DND-41 (cell line): ENCODE results near the gene MVB12B.

Experiments used
- ATAC-seq: fragments of 200-7000 bp; cut with Tn5 transposase; 3 replicates; pipeline ENCODE4 v1.9.1; 2021; ENCODE audit warnings: low read depth; ENCODE audit not compliant: insufficient read depth
- DNase-seq: peaks from one replicate; pipeline ENCODE4 v3.0.0-alpha.2; 2020
- H2AFZ ChIP-seq: 2 replicates; pipeline ENCODE4 v1.6.0; 2012; ENCODE audit warnings: low read depth, low read length
- H3K27ac ChIP-seq: 2 replicates; pipeline ENCODE4 v1.5.1; 2012; ENCODE audit warnings: low read length, inconsistent platforms
- H3K27me3 ChIP-seq: fragments of 200-600 bp; sonication (generic); 2 replicates; pipeline ENCODE4 v1.6.0; 2012; ENCODE audit warnings: low read length, mild to moderate bottlenecking, inconsistent platforms; ENCODE audit not compliant: insufficient read depth, poor library complexity
- H3K36me3 ChIP-seq: 2 replicates; pipeline ENCODE4 v1.5.1; 2012; ENCODE audit warnings: low read length, inconsistent platforms; ENCODE audit not compliant: insufficient read depth
- H3K4me1 ChIP-seq: 2 replicates; pipeline ENCODE4 v1.5.1; 2012; ENCODE audit warnings: mild to moderate bottlenecking, low read length; ENCODE audit not compliant: insufficient read depth
- H3K4me2 ChIP-seq: 2 replicates; pipeline ENCODE4 v1.6.0; 2012; ENCODE audit warnings: mild to moderate bottlenecking, moderate library complexity, low read length, inconsistent platforms; ENCODE audit not compliant: insufficient read depth
- H3K4me3 ChIP-seq, 2 experiments: fragments of 200-600 bp in 1 of 2; shearing (Covaris generic) in 1 of 2; 2 replicates each; pipeline ENCODE4 v1.5.1; 2012 to 2016; ENCODE audit warnings: inconsistent platforms in 2 of 2, low read length in 2 of 2, mild to moderate bottlenecking in 2 of 2, low read depth in 1 of 2, moderate library complexity in 1 of 2
- H3K79me2 ChIP-seq: 2 replicates; pipeline ENCODE4 v1.6.0; 2012; ENCODE audit warnings: low read length, inconsistent platforms; ENCODE audit not compliant: insufficient read depth
- H3K9ac ChIP-seq: 2 replicates; pipeline ENCODE4 v1.6.0; 2012; ENCODE audit warnings: low read depth, mild to moderate bottlenecking, inconsistent platforms, low read length, moderate library complexity
- H3K9me3 ChIP-seq: 2 replicates; pipeline ENCODE4 v1.5.1; 2012; ENCODE audit warnings: low read length, moderate library complexity, mild to moderate bottlenecking, inconsistent platforms; ENCODE audit not compliant: insufficient read depth, severe bottlenecking
- H4K20me1 ChIP-seq: 2 replicates; pipeline ENCODE4 v1.6.0; 2012; ENCODE audit warnings: low read length; ENCODE audit not compliant: insufficient read depth
- EZH2 ChIP-seq: IDR thresholded peaks from 3 replicates; pipeline ENCODE4 v1.6.1; 2012; ENCODE audit warnings: borderline replicate concordance, low read depth, mild to moderate bottlenecking, moderate library complexity, low read length, inconsistent platforms; ENCODE audit not compliant: severe bottlenecking
- TF ChIP-seq, protein P1 (sequence below): IDR thresholded peaks from 2 replicates; pipeline ENCODE4 v1.5.1; 2012; ENCODE audit warnings: borderline replicate concordance, low read length, moderate library complexity, mild to moderate bottlenecking; ENCODE audit not compliant: poor library complexity, severe bottlenecking; ENCODE audit errors: extremely low read depth

The MVB12B gene

DNA sequence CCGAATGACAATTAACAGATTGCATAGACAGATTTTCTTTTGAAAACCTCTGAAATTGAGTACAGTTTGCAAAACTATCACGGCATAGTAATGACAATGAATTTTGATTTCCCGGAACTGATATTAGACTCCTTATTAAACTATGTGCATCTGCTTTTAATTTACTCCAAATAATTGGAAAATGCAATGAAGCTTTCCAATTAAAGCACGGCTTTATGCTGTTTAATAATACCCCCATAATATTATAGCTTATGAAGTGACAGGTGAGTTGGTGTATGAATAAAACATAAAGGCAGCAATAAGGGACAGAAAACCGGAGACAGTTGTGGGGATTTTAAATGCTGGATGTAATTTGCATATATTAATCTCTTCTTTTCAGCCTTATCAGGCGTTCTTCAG is 110.6 kb downstream of the MVB12B start:
- H3K9ac ChIP-seq, result no peak overlapping the region
- no peak for DNase-seq
- H3K4me1 ChIP-seq, result no peaks in the 10 kb centered on the region
- no peak overlapping the region for H3K27ac ChIP-seq
- no peaks in the 10 kb centered on the region for H4K20me1 ChIP-seq
- no peak for ATAC-seq
- H3K9me3 ChIP-seq, result no peaks in the 10 kb centered on the region
- H3K27me3 ChIP-seq, result no peaks in the 10 kb centered on the region
- H3K36me3 ChIP-seq, result no peaks in the 10 kb centered on the region
- no peak overlapping the region for H2AFZ ChIP-seq
- H3K79me2 ChIP-seq, result no peaks in the 10 kb centered on the region
- no peak for TF ChIP-seq EZH2
- TF ChIP-seq, protein P1, sequence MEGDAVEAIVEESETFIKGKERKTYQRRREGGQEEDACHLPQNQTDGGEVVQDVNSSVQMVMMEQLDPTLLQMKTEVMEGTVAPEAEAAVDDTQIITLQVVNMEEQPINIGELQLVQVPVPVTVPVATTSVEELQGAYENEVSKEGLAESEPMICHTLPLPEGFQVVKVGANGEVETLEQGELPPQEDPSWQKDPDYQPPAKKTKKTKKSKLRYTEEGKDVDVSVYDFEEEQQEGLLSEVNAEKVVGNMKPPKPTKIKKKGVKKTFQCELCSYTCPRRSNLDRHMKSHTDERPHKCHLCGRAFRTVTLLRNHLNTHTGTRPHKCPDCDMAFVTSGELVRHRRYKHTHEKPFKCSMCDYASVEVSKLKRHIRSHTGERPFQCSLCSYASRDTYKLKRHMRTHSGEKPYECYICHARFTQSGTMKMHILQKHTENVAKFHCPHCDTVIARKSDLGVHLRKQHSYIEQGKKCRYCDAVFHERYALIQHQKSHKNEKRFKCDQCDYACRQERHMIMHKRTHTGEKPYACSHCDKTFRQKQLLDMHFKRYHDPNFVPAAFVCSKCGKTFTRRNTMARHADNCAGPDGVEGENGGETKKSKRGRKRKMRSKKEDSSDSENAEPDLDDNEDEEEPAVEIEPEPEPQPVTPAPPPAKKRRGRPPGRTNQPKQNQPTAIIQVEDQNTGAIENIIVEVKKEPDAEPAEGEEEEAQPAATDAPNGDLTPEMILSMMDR, result no peak
- no peak overlapping the region for H3K4me2 ChIP-seq
- no peak overlapping the region for H3K4me3 ChIP-seq

DNA sequence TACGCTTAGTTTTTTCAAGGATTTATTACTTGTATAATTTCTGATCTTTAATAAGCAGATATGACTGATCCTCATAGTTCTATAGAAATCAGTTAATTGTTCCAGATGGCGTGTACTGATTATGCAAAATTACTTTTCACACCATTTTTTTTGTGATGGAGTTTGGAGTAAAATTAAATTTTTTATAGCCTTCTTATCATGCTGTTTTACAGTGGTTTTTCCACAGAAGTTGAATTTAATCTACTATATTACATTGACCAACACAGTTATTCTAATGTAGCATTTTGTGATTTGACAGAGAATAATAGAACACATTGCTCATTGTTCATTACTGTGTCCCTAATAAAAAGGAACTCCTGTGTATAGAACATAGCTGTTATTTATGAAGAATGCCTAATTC is 111.1 kb downstream of the MVB12B start:
- H3K9me3 ChIP-seq, result no peaks in the 10 kb centered on the region
- H3K4me2 ChIP-seq, result no peak overlapping the region
- no peaks in the 10 kb centered on the region for H3K4me1 ChIP-seq
- no peak overlapping the region for H3K27ac ChIP-seq
- no peak overlapping the region for H3K9ac ChIP-seq
- H3K27me3 ChIP-seq, result no peaks in the 10 kb centered on the region
- TF ChIP-seq, protein P1, result no peak
- TF ChIP-seq EZH2, result no peak
- DNase-seq (no peak), ATAC-seq (no peak)
- no peaks in the 10 kb centered on the region for H3K36me3 ChIP-seq
- H2AFZ ChIP-seq, result no peak overlapping the region
- H3K79me2 ChIP-seq, result no peaks in the 10 kb centered on the region
- H3K4me3 ChIP-seq, result no peak overlapping the region
- no peaks in the 10 kb centered on the region for H4K20me1 ChIP-seq

DNA sequence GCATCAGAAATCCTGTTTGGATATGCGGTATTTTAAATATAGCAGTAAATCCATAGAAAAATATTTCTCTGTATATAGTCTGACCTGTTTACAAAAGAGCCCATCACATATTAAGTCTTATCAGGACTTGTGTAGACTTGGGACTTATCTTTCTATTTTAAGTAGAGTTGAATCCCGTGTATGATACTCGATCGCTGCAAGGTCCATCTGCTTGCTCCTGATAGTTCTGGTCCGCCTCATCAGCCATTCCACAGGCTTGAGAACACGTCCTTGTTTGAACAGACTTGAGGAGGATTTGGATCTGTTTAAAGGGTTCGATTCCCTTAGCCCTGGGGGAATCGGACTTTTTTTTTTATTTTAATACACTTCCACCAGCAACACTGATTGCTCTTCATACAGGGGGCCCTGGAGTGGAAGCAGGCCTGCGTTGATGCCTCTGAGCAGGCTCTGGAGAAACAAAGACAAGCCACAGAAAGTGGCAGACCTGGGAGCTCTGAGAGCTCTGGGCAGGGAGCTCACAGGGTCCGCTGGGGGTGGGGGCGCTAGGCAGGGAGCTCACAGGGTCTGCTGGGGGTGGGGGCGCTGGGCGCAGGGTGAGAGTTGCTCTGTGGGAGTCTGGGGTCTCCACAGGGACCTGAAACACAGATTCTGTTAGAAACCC is 112.2 kb downstream of the MVB12B start:
- DNase-seq (no peak), ATAC-seq (no peak)
- Histone ChIP-seq H3K27ac (no peak overlapping the region), H3K4me2 (no peak overlapping the region), H3K9me3 (no peaks in the 10 kb centered on the region), H3K4me3 (no peak overlapping the region), H3K36me3 (no peaks in the 10 kb centered on the region), H3K9ac (no peak overlapping the region), H4K20me1 (no peaks in the 10 kb centered on the region), H3K27me3 (no peaks in the 10 kb centered on the region), H2AFZ (no peak overlapping the region), H3K4me1 (no peaks in the 10 kb centered on the region), H3K79me2 (no peaks in the 10 kb centered on the region)
- TF ChIP-seq EZH2, result no peak
- TF ChIP-seq, protein P1, result no peak
